Suprapubic skin (tissue), 4 donors: ENCODE measurements around the gene RBKS. TPM values are rescaled to one million over a fixed set of nuclear protein-coding genes. Genes with fewer than 3 reads are reported as not detected.

Experiments used
- DNase-seq, 2 donors: peaks; one replicate each; pipeline ENCODE4 v3.0.0-alpha.2; 2019; ENCODE audit warnings: low spot score in 2 of 2
- H3K27ac ChIP-seq: fragments of 200-600 bp; sonication (generic); one replicate; pipeline ENCODE4 v1.5.1; 2019
- H3K27me3 ChIP-seq: fragments of 200-600 bp; sonication (generic); one replicate; pipeline ENCODE4 v1.5.1; 2019
- H3K36me3 ChIP-seq: fragments of 200-600 bp; sonication (generic); one replicate; pipeline ENCODE4 v1.5.1; 2019
- H3K4me1 ChIP-seq: fragments of 200-600 bp; sonication (generic); one replicate; pipeline ENCODE4 v1.5.1; 2019
- H3K4me3 ChIP-seq: fragments of 200-600 bp; sonication (generic); one replicate; pipeline ENCODE4 v1.5.1; 2019; ENCODE audit warnings: mild to moderate bottlenecking
- H3K9me3 ChIP-seq: fragments of 200-600 bp; sonication (generic); one replicate; pipeline ENCODE4 v1.5.1; 2019
- CTCF ChIP-seq, 2 donors: fragments of 200-600 bp in 1 of 2; fragments of 450-650 bp in 1 of 2; sonication (generic) in 1 of 2; IDR thresholded peaks; one replicate each; pipeline ENCODE4 v1.5.1; 2016 to 2019; ENCODE audit warnings: antibody characterized with exemption in 2 of 2, mild to moderate bottlenecking in 1 of 2, moderate library complexity in 1 of 2
- EP300 ChIP-seq: sonication (generic); formaldehyde crosslinking; IDR thresholded peaks from one replicate; pipeline ENCODE4 v1.6.1; 2017; ENCODE audit warnings: antibody characterized with exemption
- POLR2A ChIP-seq, 2 donors: fragments of 450-650 bp; IDR thresholded peaks; one replicate each; pipeline ENCODE4 v1.6.1; 2017; ENCODE audit warnings: antibody characterized with exemption in 2 of 2, mild to moderate bottlenecking in 2 of 2, moderate library complexity in 2 of 2
- POLR2AphosphoS5 ChIP-seq, 3 donors: sonication (generic); formaldehyde crosslinking; IDR thresholded peaks; one replicate each; pipeline ENCODE4 v1.6.1; 2017; ENCODE audit warnings: antibody characterized with exemption in 3 of 3
- WGBS: methylation state at CpG from one replicate; pipeline ENCODE4 v1.1.5; 2018; 5-methylcytosine and 5-hydroxymethylcytosine counted together
- total RNA-seq, 4 donors: library from RNA; depleted of rRNA; stranded (reverse); fragments of >200 nt; gene quantifications; one replicate each; pipeline ENCODE4 v1.1.0, GENCODE V29; 2016

Gene RBKS
- total RNA-seq, 4 donors from 2014 or later, result 1.0 to 2.2 (median 1.5) TPM

DNA sequence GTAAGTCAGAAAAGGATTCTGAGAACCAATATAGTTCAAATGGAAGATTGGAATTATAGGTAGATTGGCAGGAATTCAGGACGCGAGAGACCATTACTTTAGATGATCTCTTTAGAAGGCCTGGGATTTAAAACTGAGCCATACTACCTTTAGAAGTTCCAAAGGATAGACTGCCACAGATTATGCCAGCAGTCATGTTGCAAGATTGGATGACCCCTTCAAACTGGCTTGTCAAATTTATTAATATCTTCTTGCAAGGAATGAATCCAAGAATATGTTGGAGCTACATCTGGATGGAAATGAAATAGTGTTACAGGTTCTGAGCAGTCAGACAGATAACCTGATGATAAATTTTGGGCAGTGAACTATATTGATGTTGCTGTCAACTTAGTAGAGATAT lies 22.3 kb upstream of the RBKS start:
- TF ChIP-seq POLR2AphosphoS5 (IDR thresholded peaks at IDR 0.05), result no peak
- TF ChIP-seq EP300, result no peak
- no peak for TF ChIP-seq CTCF (IDR thresholded peaks at IDR 0.05)
- TF ChIP-seq POLR2A (IDR thresholded peaks at IDR 0.05), result no peak
- H3K27ac ChIP-seq, result no peak overlapping the region
- no peak for DNase-seq
- H3K36me3 ChIP-seq, result no peaks in the 10 kb centered on the region
- H3K4me1 ChIP-seq, result peaks cover 29% of the 10 kb centered on the region
- no peaks in the 10 kb centered on the region for H3K9me3 ChIP-seq
- no peaks in the 10 kb centered on the region for H3K27me3 ChIP-seq
- WGBS, result 96% methylated on average over 2 of the region's 2 CpGs
- no peak overlapping the region for H3K4me3 ChIP-seq

GRCh38 chr2:27911458-27912210 lies 21.4 kb upstream of the RBKS start:
- Histone ChIP-seq H3K9me3 (no peaks in the 10 kb centered on the region), H3K4me1 (peaks cover 28% of the 10 kb centered on the region), H3K27me3 (no peaks in the 10 kb centered on the region), H3K27ac (no peak overlapping the region), H3K4me3 (no peak overlapping the region), H3K36me3 (no peaks in the 10 kb centered on the region)
- DNase-seq, result no peak
- TF ChIP-seq POLR2A (IDR thresholded peaks at IDR 0.05), result no peak
- no peak for TF ChIP-seq POLR2AphosphoS5 (IDR thresholded peaks at IDR 0.05)
- TF ChIP-seq EP300, result no peak
- TF ChIP-seq CTCF (IDR thresholded peaks at IDR 0.05), result no peak
- WGBS, result 87% methylated on average over 2 of the region's 2 CpGs

DNA sequence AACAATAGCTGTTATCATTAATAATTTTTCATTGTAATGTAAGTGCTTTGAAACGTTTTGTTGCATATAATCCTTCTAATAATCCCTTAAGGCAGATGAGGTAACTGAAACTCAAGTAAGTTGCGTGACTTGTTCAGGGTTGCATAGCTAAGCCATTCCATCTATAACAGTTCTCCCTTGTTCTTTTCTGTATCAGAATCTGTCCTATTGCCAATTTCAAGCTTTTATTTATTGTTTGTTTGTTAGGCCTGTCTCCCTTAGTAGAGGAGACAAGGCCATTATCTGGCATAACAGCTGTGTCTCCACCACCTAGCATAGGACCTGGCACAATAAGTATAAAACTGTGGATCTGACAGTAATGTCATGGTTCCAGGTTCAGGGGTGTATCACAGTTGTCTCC lies 19.7 kb upstream of the RBKS start:
- Histone ChIP-seq H3K4me1 (peaks cover 13% of the 10 kb centered on the region), H3K36me3 (no peaks in the 10 kb centered on the region), H3K9me3 (no peaks in the 10 kb centered on the region), H3K27ac (no peak overlapping the region), H3K4me3 (no peak overlapping the region), H3K27me3 (no peaks in the 10 kb centered on the region)
- 46% methylated on average over 2 of the region's 2 CpGs for WGBS
- TF ChIP-seq EP300 (no peak), CTCF (IDR thresholded peaks at IDR 0.05) (no peak), POLR2AphosphoS5 (IDR thresholded peaks at IDR 0.05) (no peak), POLR2A (IDR thresholded peaks at IDR 0.05) (no peak)
- no peak for DNase-seq

DNA sequence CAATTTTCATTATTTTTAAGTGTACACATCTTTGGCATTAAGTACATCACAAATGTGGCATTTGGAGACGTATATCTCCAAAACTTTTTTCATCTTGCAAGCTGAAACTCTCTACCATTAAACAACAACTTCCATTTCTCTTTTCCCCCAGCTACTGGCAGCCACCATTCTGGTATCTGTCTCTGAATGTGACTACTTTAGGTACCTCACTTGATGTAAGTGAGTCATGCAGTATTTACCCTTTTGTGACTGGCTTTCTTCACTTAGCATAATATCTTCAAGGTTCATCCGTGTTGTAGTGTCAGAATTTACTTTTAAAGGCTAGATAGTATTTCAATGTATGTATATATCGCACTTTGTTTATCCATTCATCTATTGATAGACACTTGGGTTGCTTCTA lies 17.4 kb upstream of the RBKS start:
- H3K9me3 ChIP-seq, result no peaks in the 10 kb centered on the region
- peaks cover 3% of the 10 kb centered on the region for H3K4me1 ChIP-seq
- H3K36me3 ChIP-seq, result no peaks in the 10 kb centered on the region
- 62% methylated on average over 3 of the region's 3 CpGs for WGBS
- H3K27ac ChIP-seq, result no peak overlapping the region
- H3K27me3 ChIP-seq, result no peaks in the 10 kb centered on the region
- H3K4me3 ChIP-seq, result no peak overlapping the region
- DNase-seq, result no peak
- TF ChIP-seq POLR2AphosphoS5 (IDR thresholded peaks at IDR 0.05), result no peak
- TF ChIP-seq CTCF (IDR thresholded peaks at IDR 0.05), result no peak
- TF ChIP-seq EP300, result no peak
- TF ChIP-seq POLR2A (IDR thresholded peaks at IDR 0.05), result no peak

DNA sequence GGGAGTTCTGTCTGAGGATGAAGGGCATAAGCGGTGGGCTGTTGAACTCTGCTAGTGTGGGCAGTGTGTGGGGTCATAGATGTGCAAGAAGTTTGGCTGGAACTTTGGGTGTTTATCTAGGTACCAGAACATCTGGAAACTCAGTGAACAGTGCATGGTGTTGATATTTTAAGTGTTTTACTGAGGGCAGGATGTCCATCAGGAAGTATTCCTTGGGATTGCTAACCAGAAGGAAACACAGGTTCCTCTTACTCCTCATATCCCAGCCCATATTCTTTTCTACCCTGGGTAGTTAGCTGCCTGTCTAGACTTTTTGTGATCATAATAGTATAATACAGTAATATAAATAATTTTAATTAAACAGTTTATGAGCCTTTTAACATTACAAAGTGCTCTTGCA lies 15.9 kb upstream of the RBKS start:
- H3K36me3 ChIP-seq, result no peaks in the 10 kb centered on the region
- no peaks in the 10 kb centered on the region for H3K27me3 ChIP-seq
- 90% methylated on average over 1 of the region's 1 CpG for WGBS
- no peak overlapping the region for H3K4me3 ChIP-seq
- no peak for TF ChIP-seq POLR2A (IDR thresholded peaks at IDR 0.05)
- TF ChIP-seq POLR2AphosphoS5 (IDR thresholded peaks at IDR 0.05), result no peak
- TF ChIP-seq CTCF (IDR thresholded peaks at IDR 0.05), result no peak
- TF ChIP-seq EP300, result no peak
- peaks cover 3% of the 10 kb centered on the region for H3K4me1 ChIP-seq
- H3K9me3 ChIP-seq, result no peaks in the 10 kb centered on the region
- H3K27ac ChIP-seq, result no peak overlapping the region
- no peak for DNase-seq
